Right lobe of liver (tissue), 4 donors: Measurements from ENCODE around the gene PGM5.

Source experiments
- CTCF ChIP-seq, 4 donors: fragments of 200-600 bp in 3 of 4; fragments of 450-650 bp in 1 of 4; IDR thresholded peaks; one replicate each; pipeline versions ENCODE4 v1.5.1 to v1.8.0; 2016 to 2022; ENCODE audit warnings: antibody characterized with exemption in 4 of 4, mild to moderate bottlenecking in 2 of 4
- POLR2A ChIP-seq: fragments of 450-650 bp; IDR thresholded peaks from one replicate; pipeline ENCODE4 v1.6.1; 2017; ENCODE audit warnings: antibody characterized with exemption, mild to moderate bottlenecking
- donor health status: DM: no; HTN: no; CAD: no.
- donor health status: DM: no; HTN: no; CAD: no.
- donor health status: DM: no; HTN: yes; CAD: no.

GRCh38 chr9:68447611-68448010 is 91.2 kb downstream of the PGM5 start:
- TF ChIP-seq CTCF (IDR thresholded peaks at IDR 0.05) (no peak), POLR2A (no peak)
